Panc1 (cell line): ENCODE measurements around the gene MAP3K7. TPM values are rescaled to one million over a fixed set of nuclear protein-coding genes. Genes with fewer than 3 reads are reported as not detected.

Experiments
- ATAC-seq: fragments of 200-7000 bp; cut with Tn5 transposase; 2 replicates; pipeline ENCODE4 v1.9.1; 2020; ENCODE audit warnings: mild to moderate bottlenecking, moderate library complexity
- BruUV-seq: library from RNA; stranded (reverse); fragments of 400-500 nt; replicated peaks from 2 replicates; lab custom pipeline; 2021; lab: Mats Ljungman, UMichigan
- CTCF ChIA-PET: fragments of 300-600 bp; sonication (Branson Sonifier 250); formaldehyde crosslinking; loops from one replicate; lab custom pipeline; 2022; ENCODE audit warnings: antibody characterized with exemption; lab: Charles Lee
- POLR2A ChIA-PET: fragments of 300-600 bp; sonication (Branson Sonifier 250); formaldehyde crosslinking; loops from one replicate; lab custom pipeline; 2022; ENCODE audit warnings: antibody characterized with exemption; lab: Charles Lee
- DNase-seq: peaks from one replicate; pipeline ENCODE4 v3.0.0-alpha.2; 2010; ENCODE audit warnings: low read depth, low spot score
- H3K27ac ChIP-seq: 2 replicates; pipeline ENCODE4 v1.5.1; 2011; ENCODE audit warnings: mild to moderate bottlenecking, low read length, inconsistent platforms
- H3K27me3 ChIP-seq: fragments of 200-500 bp; sonication (Bioruptor generic); 2 replicates; pipeline ENCODE4 v1.6.0; 2014; ENCODE audit warnings: low read length, inconsistent platforms; ENCODE audit not compliant: control insufficient read depth, insufficient read depth
- H3K36me3 ChIP-seq: fragments of 200-500 bp; sonication (Bioruptor generic); 2 replicates; pipeline ENCODE4 v1.5.1; 2014; ENCODE audit warnings: inconsistent platforms, mild to moderate bottlenecking, low read length, moderate library complexity; ENCODE audit not compliant: control insufficient read depth, insufficient read depth
- H3K4me1 ChIP-seq: 2 replicates; pipeline ENCODE4 v1.5.1; 2011; ENCODE audit warnings: inconsistent platforms, mild to moderate bottlenecking, low read length, moderate library complexity; ENCODE audit not compliant: control insufficient read depth, insufficient read depth
- H3K4me3 ChIP-seq, 2 experiments: 2 replicates each; pipeline ENCODE4 v1.5.1; 2011 to 2012; ENCODE audit warnings: low read depth in 2 of 2, low read length in 2 of 2, mild to moderate bottlenecking in 2 of 2, inconsistent platforms in 1 of 2, moderate library complexity in 1 of 2
- H3K9me3 ChIP-seq: fragments of 200-500 bp; sonication (Bioruptor generic); 2 replicates; pipeline ENCODE4 v1.5.1; 2014; ENCODE audit warnings: low read depth, mild to moderate bottlenecking, inconsistent platforms, low read length, moderate library complexity; ENCODE audit not compliant: control insufficient read depth, insufficient read depth
- CTCF ChIP-seq: fragments of 450-650 bp; IDR thresholded peaks from 2 replicates; pipeline ENCODE4 v1.5.1; 2017; ENCODE audit warnings: mild to moderate bottlenecking
- POLR2AphosphoS5 ChIP-seq: IDR thresholded peaks from 2 replicates; pipeline ENCODE4 v1.6.1; 2012; ENCODE audit warnings: mild to moderate bottlenecking, low read depth, low read length, moderate library complexity
- REST ChIP-seq, 2 experiments: IDR thresholded peaks; 2 replicates each; pipeline ENCODE4 v1.6.1; 2011 to 2012; ENCODE audit warnings: low read depth in 2 of 2, control low read depth in 1 of 2, low read length in 1 of 2, mild to moderate bottlenecking in 1 of 2, moderate library complexity in 1 of 2; ENCODE audit not compliant: insufficient read depth in 1 of 2
- SIN3A ChIP-seq: IDR thresholded peaks from 2 replicates; pipeline ENCODE4 v1.6.1; 2012; ENCODE audit warnings: low read depth, mild to moderate bottlenecking, low read length, moderate library complexity, borderline replicate concordance; ENCODE audit not compliant: insufficient read depth
- TCF7L2 ChIP-seq: IDR thresholded peaks from 2 replicates; pipeline ENCODE4 v1.6.1; 2011; ENCODE audit warnings: mild to moderate bottlenecking, low read depth, low read length, inconsistent platforms
- in situ Hi-C: cut with HindIII; loops from 2 replicates; pipeline ENCODE4 v1.10.0; 2016; ENCODE audit warnings: low sequenced_read_pairs, low pct_unique_long_range_greater_than_20kb
- intact Hi-C: fragments of 100-400 bp; cut with micrococcal nuclease; formaldehyde crosslinking; loops from one replicate; pipeline ENCODE4 v1.10.0; 2022; ENCODE audit not compliant: unreplicated experiment
- total RNA-seq: library from RNA; stranded (reverse); gene quantifications from one replicate; pipeline ENCODE4 v1.2.1, GENCODE V29; 2021; ENCODE audit not compliant: unreplicated experiment

MAP3K7 gene
- total RNA-seq, 1 experiment from 2014 or later: 33.1 TPM

GRCh38 chr6:90610751-90611542 is 24.1 kb upstream of the MAP3K7 start:
- no peaks in the 10 kb centered on the region for H3K36me3 ChIP-seq
- ChIA-PET POLR2A (no interaction called here), CTCF (no interaction called here)
- H3K27ac ChIP-seq: no peak overlapping the region
- ATAC-seq: peak; percentile 83
- H3K9me3 ChIP-seq: no peaks in the 10 kb centered on the region
- in situ Hi-C loops: no loop called here
- peak; percentile 31 for TF ChIP-seq CTCF
- no peak for TF ChIP-seq POLR2AphosphoS5
- TF ChIP-seq REST (IDR thresholded peaks at IDR 0.05; ENCODE audit: insufficient read depth in 1 of 2, low read depth in 2 of 2, low read length in 1 of 2): no peak
- TF ChIP-seq SIN3A: no peak
- 0 out of 2 replicates have a peak, but pooled peaks have one; percentile 35 for TF ChIP-seq TCF7L2
- peaks cover 5% of the 10 kb centered on the region; the same call in 1 of the 2 replicates for H3K4me1 ChIP-seq
- H3K4me3 ChIP-seq: peak overlapping the region; percentile 43 to 58
- BruUV-seq: no TSS peak
- peaks cover 41% of the 10 kb centered on the region for H3K27me3 ChIP-seq
- no peak for DNase-seq
- intact Hi-C loops: loop anchor here (10.0 kb wide), 1 partner anchor 334 kb away; no protein-coding TSS in a partner anchor

GRCh38 chr6:90610301-90610750 is 23.5 kb upstream of the MAP3K7 start:
- H3K36me3 ChIP-seq: no peaks in the 10 kb centered on the region
- H3K27ac ChIP-seq: no peak overlapping the region
- DNase-seq (no peak), ATAC-seq (peak; percentile 48; the same call in 1 of the 2 replicates)
- intact Hi-C loops: loop anchor here (10.0 kb wide), 1 partner anchor 334 kb away; no protein-coding TSS in a partner anchor
- H3K9me3 ChIP-seq: no peaks in the 10 kb centered on the region
- in situ Hi-C loops: no loop called here
- POLR2A ChIA-PET: no interaction called here
- H3K27me3 ChIP-seq: peaks cover 41% of the 10 kb centered on the region
- BruUV-seq: no TSS peak
- TF ChIP-seq CTCF: no peak
- TF ChIP-seq SIN3A: no peak
- no peak for TF ChIP-seq POLR2AphosphoS5
- no peak for TF ChIP-seq REST (IDR thresholded peaks at IDR 0.05; ENCODE audit: insufficient read depth in 1 of 2, low read depth in 2 of 2, low read length in 1 of 2)
- no peak for TF ChIP-seq TCF7L2
- peaks cover 5% of the 10 kb centered on the region; the same call in 1 of the 2 replicates for H3K4me1 ChIP-seq
- peak overlapping the region; percentile 43 to 58 for H3K4me3 ChIP-seq
- CTCF ChIA-PET: interaction anchor here (0.6 to 0.8 kb wide), 2 partner anchors 111 to 209 kb away, joined by 3 to 9 read pairs; no protein-coding TSS in a partner anchor
